GM12873 (cell line): Measurements from ENCODE around the gene TNIK.

Experiments used
- TF ChIP-seq, protein P1 (sequence below): IDR thresholded peaks from 2 replicates; pipeline ENCODE4 v1.5.1; 2012; ENCODE audit warnings: low read depth, mild to moderate bottlenecking, moderate library complexity, low read length, control low read depth; ENCODE audit not compliant: insufficient read depth; ENCODE audit errors: missing control alignments

TNIK gene

GRCh38 chr3:171126478-171127209 is 333.6 kb downstream of the TNIK start:
- TF ChIP-seq, protein P1, sequence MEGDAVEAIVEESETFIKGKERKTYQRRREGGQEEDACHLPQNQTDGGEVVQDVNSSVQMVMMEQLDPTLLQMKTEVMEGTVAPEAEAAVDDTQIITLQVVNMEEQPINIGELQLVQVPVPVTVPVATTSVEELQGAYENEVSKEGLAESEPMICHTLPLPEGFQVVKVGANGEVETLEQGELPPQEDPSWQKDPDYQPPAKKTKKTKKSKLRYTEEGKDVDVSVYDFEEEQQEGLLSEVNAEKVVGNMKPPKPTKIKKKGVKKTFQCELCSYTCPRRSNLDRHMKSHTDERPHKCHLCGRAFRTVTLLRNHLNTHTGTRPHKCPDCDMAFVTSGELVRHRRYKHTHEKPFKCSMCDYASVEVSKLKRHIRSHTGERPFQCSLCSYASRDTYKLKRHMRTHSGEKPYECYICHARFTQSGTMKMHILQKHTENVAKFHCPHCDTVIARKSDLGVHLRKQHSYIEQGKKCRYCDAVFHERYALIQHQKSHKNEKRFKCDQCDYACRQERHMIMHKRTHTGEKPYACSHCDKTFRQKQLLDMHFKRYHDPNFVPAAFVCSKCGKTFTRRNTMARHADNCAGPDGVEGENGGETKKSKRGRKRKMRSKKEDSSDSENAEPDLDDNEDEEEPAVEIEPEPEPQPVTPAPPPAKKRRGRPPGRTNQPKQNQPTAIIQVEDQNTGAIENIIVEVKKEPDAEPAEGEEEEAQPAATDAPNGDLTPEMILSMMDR: no peak

GRCh38 chr3:171125010-171125409 is 335.2 kb downstream of the TNIK start:
- TF ChIP-seq, protein P1: no peak

GRCh38 chr3:171123915-171124314 is 336.3 kb downstream of the TNIK start:
- TF ChIP-seq, protein P1: no peak

GRCh38 chr3:171122861-171123260 is 337.3 kb downstream of the TNIK start:
- TF ChIP-seq, protein P1: no peak

DNA sequence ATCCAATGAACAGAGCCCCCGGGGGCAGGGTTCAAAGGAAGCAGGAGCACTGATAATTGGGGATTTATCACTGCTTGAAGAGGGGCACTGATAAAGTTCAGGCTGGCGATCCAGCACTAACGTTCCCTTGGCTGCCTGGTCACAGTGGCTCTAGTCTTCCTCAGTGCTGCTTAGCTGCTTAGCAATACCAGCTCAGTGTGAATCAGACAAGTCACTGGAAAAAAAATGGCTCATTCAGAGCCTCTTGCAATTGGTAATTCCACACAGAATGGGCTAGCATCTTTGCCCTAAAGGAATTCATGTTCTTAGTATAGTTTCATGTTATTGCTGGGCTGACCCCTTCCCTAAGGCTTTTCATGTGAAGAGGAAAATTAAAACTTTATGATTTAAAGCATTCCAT is 338.0 kb downstream of the TNIK start:
- TF ChIP-seq, protein P1: no peak

GRCh38 chr3:171121801-171122200 is 338.4 kb downstream of the TNIK start:
- TF ChIP-seq, protein P1: no peak

DNA sequence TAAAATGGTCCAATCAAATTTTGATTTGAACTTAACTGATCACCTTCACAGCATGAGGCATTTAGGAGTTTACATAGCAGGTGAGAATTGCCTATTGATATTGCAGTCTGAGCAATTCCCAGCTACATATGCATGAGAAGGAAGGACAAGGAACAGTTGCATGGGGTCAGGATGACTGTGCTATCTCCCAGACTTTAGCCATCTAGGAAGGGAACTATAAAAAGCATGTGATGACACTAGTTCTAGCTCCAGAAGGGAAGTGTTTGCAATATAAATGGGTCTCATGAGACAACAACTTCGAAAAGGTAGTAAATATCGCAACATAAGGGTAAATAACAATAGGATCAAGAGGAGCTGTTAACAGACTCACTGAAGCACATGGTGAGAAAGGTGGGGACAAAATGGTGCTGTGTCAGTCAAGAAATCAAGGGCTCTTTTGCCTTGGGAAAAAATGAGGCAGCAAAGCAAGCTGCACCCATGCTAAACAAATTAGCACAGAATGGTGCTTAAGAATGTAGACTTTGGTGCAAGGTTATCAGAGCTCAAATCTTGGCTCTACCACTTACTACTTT is 343.3 kb downstream of the TNIK start:
- TF ChIP-seq, protein P1: no peak
